Endothelial cell of umbilical vein (primary cell): ENCODE measurements around the gene CFL1. TPM values are rescaled to one million over a fixed set of nuclear protein-coding genes. Genes with fewer than 3 reads are reported as not detected.

Experiments
- BruUV-seq: library from RNA; stranded (reverse); fragments of 400-500 nt; replicated peaks from 2 replicates; lab custom pipeline; 2021; lab: Mats Ljungman, UMichigan
- CTCF ChIA-PET: fragments of 300-600, 350-600 bp; sonication (Branson Sonifier 250); formaldehyde crosslinking; loops from one replicate; lab custom pipeline; 2021; ENCODE audit warnings: antibody characterized with exemption, inconsistent platforms; lab: Charles Lee
- POLR2A ChIA-PET: fragments of 300-600, 350-600 bp; sonication (Branson Sonifier 250); formaldehyde crosslinking; loops from one replicate; lab custom pipeline; 2021; ENCODE audit warnings: antibody characterized with exemption, inconsistent platforms; lab: Charles Lee
- DNase-seq: peaks from one replicate; pipeline ENCODE4 v3.0.0-alpha.2; 2011; ENCODE audit warnings: low read depth, low spot score
- FAIRE-seq: peaks from 2 replicates; lab custom pipeline; 2011; peaks lifted over from hg19 to GRCh38; lab: Jason Lieb, UNC
- H2AFZ ChIP-seq: 2 replicates; pipeline ENCODE4 v1.6.0; 2012; ENCODE audit warnings: low read depth, low read length, control low read depth, inconsistent platforms
- H3K27ac ChIP-seq: 2 replicates; pipeline ENCODE4 v1.5.1; 2011; ENCODE audit warnings: low read depth, mild to moderate bottlenecking, control low read depth, low read length, moderate library complexity; ENCODE audit not compliant: insufficient read depth
- H3K27me3 ChIP-seq, 2 experiments: 2 replicates each; pipeline versions ENCODE4 v1.6.0 to v1.6.1; 2011; ENCODE audit warnings: low read length in 2 of 2, mixed read lengths in 1 of 2; ENCODE audit not compliant: control insufficient read depth in 2 of 2, insufficient read depth in 2 of 2
- H3K36me3 ChIP-seq, 2 experiments: 2 replicates in 1 of 2; 3 replicates in 1 of 2; pipeline ENCODE4 v1.5.1; 2011; ENCODE audit warnings: low read length in 2 of 2, mild to moderate bottlenecking in 1 of 2, moderate library complexity in 1 of 2; ENCODE audit not compliant: control insufficient read depth in 2 of 2, insufficient read depth in 2 of 2; ENCODE audit errors: extremely low read depth in 1 of 2
- H3K4me1 ChIP-seq: 3 replicates; pipeline ENCODE4 v1.5.1; 2011; ENCODE audit warnings: mild to moderate bottlenecking, low read length; ENCODE audit not compliant: control insufficient read depth, insufficient read depth; ENCODE audit errors: extremely low read depth
- H3K4me2 ChIP-seq: 2 replicates; pipeline ENCODE4 v1.6.1; 2011; ENCODE audit warnings: low read length, control low read depth, mixed read lengths; ENCODE audit not compliant: insufficient read depth
- H3K4me3 ChIP-seq, 3 experiments: fragments of 200-600 bp in 1 of 3; sonication (generic), shearing (Covaris generic) in 1 of 3; replicated peaks in 1 of 3; 2 replicates each; pipeline ENCODE4 v1.5.1; 2011 to 2016; ENCODE audit warnings: control low read depth in 3 of 3, low read length in 3 of 3, mild to moderate bottlenecking in 2 of 3, inconsistent platforms in 1 of 3, low read depth in 1 of 3, moderate library complexity in 1 of 3; ENCODE audit not compliant: insufficient read depth in 1 of 3
- H3K79me2 ChIP-seq: 2 replicates; pipeline ENCODE4 v1.6.0; 2012; ENCODE audit warnings: low read length, inconsistent platforms; ENCODE audit not compliant: control insufficient read depth, insufficient read depth
- H3K9ac ChIP-seq: replicated peaks from 2 replicates; pipeline ENCODE3; 2011; ENCODE audit warnings: low read length, control low read depth; ENCODE audit not compliant: insufficient read depth; ENCODE audit errors: extremely low read depth
- H3K9me1 ChIP-seq: replicated peaks from 3 replicates; pipeline ENCODE4 v1.6.0; 2011; ENCODE audit warnings: mild to moderate bottlenecking, low read length; ENCODE audit not compliant: control insufficient read depth, insufficient read depth; ENCODE audit errors: extremely low read depth
- H3K9me3 ChIP-seq: replicated peaks from 2 replicates; pipeline ENCODE4 v1.5.1; 2012; ENCODE audit warnings: low read length, inconsistent platforms; ENCODE audit not compliant: control insufficient read depth, insufficient read depth
- H4K20me1 ChIP-seq: replicated peaks from 2 replicates; pipeline ENCODE3; 2011; ENCODE audit warnings: mild to moderate bottlenecking, low read length; ENCODE audit not compliant: control insufficient read depth, insufficient read depth; ENCODE audit errors: extremely low read depth
- CTCF ChIP-seq, 2 donors: IDR thresholded peaks; 1 replicate in 1 of 2; 2 replicates in 1 of 2; pipeline ENCODE4 v1.5.1; 2011; ENCODE audit warnings: low read length in 2 of 2, mild to moderate bottlenecking in 2 of 2, moderate library complexity in 2 of 2, control low read depth in 1 of 2, inconsistent platforms in 1 of 2, low read depth in 1 of 2; ENCODE audit not compliant: insufficient read depth in 1 of 2; ENCODE audit errors: extremely low read depth in 1 of 2
- EZH2 ChIP-seq: IDR thresholded peaks from 2 replicates; pipeline ENCODE4 v1.6.1; 2012; ENCODE audit warnings: borderline replicate concordance, low read depth, mild to moderate bottlenecking, moderate library complexity, low read length, inconsistent platforms; ENCODE audit not compliant: severe bottlenecking
- FOS ChIP-seq: IDR thresholded peaks from 2 replicates; pipeline ENCODE4 v1.6.1; 2011; ENCODE audit warnings: mild to moderate bottlenecking, low read length, moderate library complexity, borderline replicate concordance; ENCODE audit not compliant: insufficient read depth
- GATA2 ChIP-seq: IDR thresholded peaks from 2 replicates; pipeline ENCODE4 v1.7.0; 2011; ENCODE audit warnings: low read depth, mild to moderate bottlenecking, moderate library complexity, mixed read lengths, low read length; ENCODE audit not compliant: insufficient read length, insufficient read depth
- JUN ChIP-seq: IDR thresholded peaks from 2 replicates; pipeline ENCODE4 v1.6.1; 2011; ENCODE audit warnings: borderline replicate concordance, low read depth; ENCODE audit not compliant: insufficient read length, insufficient read depth
- MAX ChIP-seq: IDR thresholded peaks from 2 replicates; pipeline ENCODE4 v1.6.1; 2011; ENCODE audit not compliant: insufficient read depth, insufficient read length
- POLR2AphosphoS5 ChIP-seq: IDR thresholded peaks from 2 replicates; pipeline ENCODE4 v1.6.1; 2012; ENCODE audit warnings: low read depth, mild to moderate bottlenecking, control low read depth, low read length, moderate library complexity; ENCODE audit not compliant: insufficient read depth
- dilution Hi-C: fragments of 300-500 bp; cut with MboI; formaldehyde crosslinking; loops from one replicate; pipeline ENCODE4 v1.15.0; 2019; ENCODE audit warnings: low sequenced_read_pairs; ENCODE audit not compliant: extremely low pct_ligation_motif_present
- intact Hi-C: fragments of 100-400 bp; cut with micrococcal nuclease; formaldehyde crosslinking; loops from one replicate; pipeline ENCODE4 v1.10.0; 2022
- polyA plus RNA-seq, 4 experiments: library from polyadenylated mRNA; depleted of rRNA in 3 of 4; stranded (reverse) in 3 of 4; unstranded in 1 of 4; fragments of >200 nt; gene quantifications; 2 replicates each; pipeline versions ENCODE4 v1.2.1 to v1.2.3, GENCODE V29; 2011 to 2012; ENCODE audit warnings: missing spikeins in 1 of 4
- total RNA-seq: library from RNA; stranded (reverse); gene quantifications from 2 replicates; pipeline ENCODE4 v1.2.3, GENCODE V29; 2021

The CFL1 gene
- total and polyA plus RNA-seq, 2 donors (not counting 3 experiments of a cell fraction or from before 2014, with no cell fraction given): 1,844 to 2,403 TPM

GRCh38 chr11:65854161-65854592 is 3.8 kb downstream of the CFL1 start:
- Histone ChIP-seq H3K9ac (no peak overlapping the region), H3K27ac (no peak overlapping the region), H3K36me3 (peaks cover 36 to 44% of the 10 kb centered on the region in 2 experiments), H3K79me2 (peaks cover 49% of the 10 kb centered on the region), H4K20me1 (peaks cover 9% of the 10 kb centered on the region), H3K9me3 (no peaks in the 10 kb centered on the region), H3K4me3 (no peak overlapping the region), H3K4me1 (peaks cover 21% of the 10 kb centered on the region), H3K9me1 (no peaks in the 10 kb centered on the region), H3K4me2 (no peak overlapping the region), H3K27me3 (no peaks in the 10 kb centered on the region), H2AFZ (no peak overlapping the region)
- TF ChIP-seq FOS (no peak), GATA2 (no peak), POLR2AphosphoS5 (no peak), EZH2 (no peak), CTCF (IDR thresholded peaks at IDR 0.05; ENCODE audit: extremely low read depth in 1 of 2, insufficient read depth in 1 of 2, low read depth in 1 of 2, low read length in 2 of 2) (no peak), MAX (no peak), JUN (no peak)
- dilution Hi-C loops (no loop called here), intact Hi-C loops (no loop called here)
- no TSS peak for BruUV-seq
- DNase-seq (no peak), FAIRE-seq (no peak)
- ChIA-PET POLR2A (no interaction called here), CTCF (no interaction called here)
